ENCODE data around the gene CROCC.

CROCC gene

GRCh38 chr1:16944038-16944437 is 22.3 kb downstream of the CROCC start:
- TF ChIP-seq SIN3A (IDR thresholded peaks at IDR 0.05; ENCODE audit: borderline replicate concordance, insufficient read depth, low read length) (no peak), TAF1 (IDR thresholded peaks at IDR 0.05; ENCODE audit: borderline replicate concordance, insufficient read depth, low read length) (no peak), POLR2AphosphoS5 (IDR thresholded peaks at IDR 0.05; ENCODE audit: low read depth, low read length) (no peak)

- TF ChIP-seq POLR2AphosphoS5 (IDR thresholded peaks at IDR 0.05; ENCODE audit: low read depth, low read length) (no peak), FOXP2 (optimal IDR thresholded peaks at IDR 0.05; ENCODE audit: borderline replicate concordance, extremely low read depth, extremely low read length, insufficient read depth) (no peak), TAF1 (IDR thresholded peaks at IDR 0.05; ENCODE audit: borderline replicate concordance, insufficient read depth, low read length) (no peak), SIN3A (IDR thresholded peaks at IDR 0.05; ENCODE audit: borderline replicate concordance, insufficient read depth, low read length) (no peak), REST (IDR thresholded peaks at IDR 0.05; ENCODE audit: insufficient read depth in 1 of 2, low read depth in 2 of 2, low read length in 2 of 2) (no peak)
These were observed 24.9 kb downstream of the CROCC start for GRCh38 chr1:16946646-16947045.

GRCh38 chr1:16954579-16954978 is 32.8 kb downstream of the CROCC start:
- TF ChIP-seq FOXP2 (optimal IDR thresholded peaks at IDR 0.05; ENCODE audit: borderline replicate concordance, extremely low read depth, extremely low read length, insufficient read depth), result no peak
- no peak for TF ChIP-seq REST (IDR thresholded peaks at IDR 0.05; ENCODE audit: insufficient read depth in 1 of 2, low read depth in 2 of 2, low read length in 2 of 2)
- TF ChIP-seq POLR2AphosphoS5 (IDR thresholded peaks at IDR 0.05; ENCODE audit: low read depth, low read length), result no peak
- TF ChIP-seq TAF1 (IDR thresholded peaks at IDR 0.05; ENCODE audit: borderline replicate concordance, insufficient read depth, low read length), result no peak
- no peak for TF ChIP-seq SIN3A (IDR thresholded peaks at IDR 0.05; ENCODE audit: borderline replicate concordance, insufficient read depth, low read length)

GRCh38 chr1:16955186-16955585 is 33.5 kb downstream of the CROCC start:
- TF ChIP-seq SIN3A (IDR thresholded peaks at IDR 0.05; ENCODE audit: borderline replicate concordance, insufficient read depth, low read length), result no peak
- no peak for TF ChIP-seq REST (IDR thresholded peaks at IDR 0.05; ENCODE audit: insufficient read depth in 1 of 2, low read depth in 2 of 2, low read length in 2 of 2)
- no peak for TF ChIP-seq TAF1 (IDR thresholded peaks at IDR 0.05; ENCODE audit: borderline replicate concordance, insufficient read depth, low read length)
- no peak for TF ChIP-seq FOXP2 (optimal IDR thresholded peaks at IDR 0.05; ENCODE audit: borderline replicate concordance, extremely low read depth, extremely low read length, insufficient read depth)
- TF ChIP-seq POLR2AphosphoS5 (IDR thresholded peaks at IDR 0.05; ENCODE audit: low read depth, low read length), result no peak

- no peak for TF ChIP-seq TAF1 (IDR thresholded peaks at IDR 0.05; ENCODE audit: borderline replicate concordance, insufficient read depth, low read length)
- TF ChIP-seq REST (IDR thresholded peaks at IDR 0.05; ENCODE audit: insufficient read depth in 1 of 2, low read depth in 2 of 2, low read length in 2 of 2), result no peak
- TF ChIP-seq SIN3A (IDR thresholded peaks at IDR 0.05; ENCODE audit: borderline replicate concordance, insufficient read depth, low read length), result no peak
- no peak for TF ChIP-seq FOXP2 (optimal IDR thresholded peaks at IDR 0.05; ENCODE audit: borderline replicate concordance, extremely low read depth, extremely low read length, insufficient read depth)
- no peak for TF ChIP-seq POLR2AphosphoS5 (IDR thresholded peaks at IDR 0.05; ENCODE audit: low read depth, low read length)
These were observed 35.0 kb downstream of the CROCC start for GRCh38 chr1:16956775-16957174.

Data from PFSK-1 (cell line).